KMS-11 (cell line): ENCODE measurements around the gene TCP1.
"Not testable (repeated sequence)": the region's sequence is repeated elsewhere in the genome, so short reads cannot be mapped to it uniquely, and the experiment has no call there.

Source experiments
- H2AFZ ChIP-seq: fragments of 200-600 bp; sonication (generic); 2 replicates; pipeline ENCODE4 v1.6.1; 2016; ENCODE audit warnings: antibody characterized with exemption, mixed run types, low read depth
- H3K27ac ChIP-seq: fragments of 200-600 bp; sonication (generic); 2 replicates; pipeline ENCODE4 v1.6.1; 2016; ENCODE audit warnings: mild to moderate bottlenecking, mixed run types
- H3K27me3 ChIP-seq: fragments of 200-600 bp; sonication (generic); 2 replicates; pipeline ENCODE4 v1.6.1; 2017; ENCODE audit warnings: mild to moderate bottlenecking, low read depth, mixed run types, moderate library complexity; ENCODE audit not compliant: insufficient read depth
- H3K36me3 ChIP-seq: fragments of 200-600 bp; sonication (generic); 2 replicates; pipeline ENCODE4 v1.6.1; 2017; ENCODE audit warnings: mild to moderate bottlenecking, mixed run types; ENCODE audit not compliant: insufficient read depth
- H3K4me1 ChIP-seq: fragments of 200-600 bp; sonication (generic); 2 replicates; pipeline ENCODE4 v1.6.1; 2016; ENCODE audit warnings: mild to moderate bottlenecking, low read depth, mixed run types; ENCODE audit not compliant: poor library complexity, severe bottlenecking
- H3K4me2 ChIP-seq: fragments of 200-600 bp; sonication (generic); 2 replicates; pipeline ENCODE4 v1.7.0; 2016; ENCODE audit warnings: mild to moderate bottlenecking, mixed run types
- H3K4me3 ChIP-seq: fragments of 200-600 bp; sonication (generic); IDR thresholded peaks from 2 replicates; pipeline ENCODE4 v1.6.1; 2017; ENCODE audit warnings: low read depth, low read length, mixed read lengths; ENCODE audit not compliant: insufficient read depth
- H3K79me2 ChIP-seq: fragments of 200-600 bp; sonication (generic); 2 replicates; pipeline ENCODE4 v1.6.1; 2016; ENCODE audit warnings: low read depth, mixed run types; ENCODE audit not compliant: insufficient read depth
- H3K9ac ChIP-seq: fragments of 200-600 bp; sonication (generic); 2 replicates; pipeline ENCODE4 v1.6.1; 2016; ENCODE audit warnings: mild to moderate bottlenecking, mixed run types
- H4K20me1 ChIP-seq: fragments of 200-600 bp; sonication (generic); 2 replicates; pipeline ENCODE4 v1.6.1; 2016; ENCODE audit warnings: mild to moderate bottlenecking, mixed run types; ENCODE audit not compliant: insufficient read depth
- CTCF ChIP-seq: fragments of 200-600 bp; sonication (generic); conservative IDR thresholded peaks from 2 replicates; pipeline ENCODE4 v1.6.1; 2017; ENCODE audit warnings: low read depth, mild to moderate bottlenecking, antibody characterized with exemption, low read length, moderate library complexity, mixed read lengths

Gene TCP1

GRCh38 chr6:159826004-159826403 is 36.6 kb upstream of the TCP1 start:
- no peaks in the 10 kb centered on the region for H3K27me3 ChIP-seq
- H3K9ac ChIP-seq = no peak overlapping the region
- H3K4me1 ChIP-seq = no peaks in the 10 kb centered on the region
- no peak overlapping the region for H3K4me3 ChIP-seq
- no peak for TF ChIP-seq CTCF
- H4K20me1 ChIP-seq = no peaks in the 10 kb centered on the region
- no peaks in the 10 kb centered on the region for H3K79me2 ChIP-seq
- no peaks in the 10 kb centered on the region for H3K36me3 ChIP-seq
- no peak overlapping the region for H3K27ac ChIP-seq
- H2AFZ ChIP-seq = no peak overlapping the region
- no peak overlapping the region for H3K4me2 ChIP-seq

- not testable (repeated sequence) for H4K20me1 ChIP-seq, H3K36me3 ChIP-seq, H3K79me2 ChIP-seq, H3K4me2 ChIP-seq, H3K4me1 ChIP-seq, H2AFZ ChIP-seq, H3K9ac ChIP-seq, H3K4me3 ChIP-seq, H3K27me3 ChIP-seq, H3K27ac ChIP-seq
Measured at GRCh38 chr6:159824690-159825089, 35.3 kb upstream of the TCP1 start.

GRCh38 chr6:159823953-159824352 is 34.6 kb upstream of the TCP1 start:
- H3K27ac ChIP-seq = no peak overlapping the region
- no peak for TF ChIP-seq CTCF
- no peaks in the 10 kb centered on the region for H3K27me3 ChIP-seq
- H4K20me1 ChIP-seq = no peaks in the 10 kb centered on the region
- no peak overlapping the region for H3K4me2 ChIP-seq
- H3K9ac ChIP-seq = no peak overlapping the region
- H3K4me3 ChIP-seq = no peak overlapping the region
- no peaks in the 10 kb centered on the region for H3K4me1 ChIP-seq
- no peaks in the 10 kb centered on the region for H3K36me3 ChIP-seq
- H2AFZ ChIP-seq = no peak overlapping the region
- H3K79me2 ChIP-seq = no peaks in the 10 kb centered on the region

- H3K27me3 ChIP-seq = no peaks in the 10 kb centered on the region
- no peak overlapping the region for H2AFZ ChIP-seq
- H3K27ac ChIP-seq = no peak overlapping the region
- no peaks in the 10 kb centered on the region for H3K79me2 ChIP-seq
- H3K4me2 ChIP-seq = no peak overlapping the region
- H3K9ac ChIP-seq = no peak overlapping the region
- TF ChIP-seq CTCF = no peak
- H4K20me1 ChIP-seq = no peaks in the 10 kb centered on the region
- H3K4me3 ChIP-seq = no peak overlapping the region
- no peaks in the 10 kb centered on the region for H3K36me3 ChIP-seq
- no peaks in the 10 kb centered on the region for H3K4me1 ChIP-seq
Measured at GRCh38 chr6:159821726-159822125, 32.3 kb upstream of the TCP1 start.

- no peak overlapping the region for H3K9ac ChIP-seq
- H3K79me2 ChIP-seq = no peaks in the 10 kb centered on the region
- no peak overlapping the region for H3K4me2 ChIP-seq
- H3K27me3 ChIP-seq = no peaks in the 10 kb centered on the region
- no peak overlapping the region for H3K4me3 ChIP-seq
- H3K27ac ChIP-seq = no peak overlapping the region
- no peaks in the 10 kb centered on the region for H3K4me1 ChIP-seq
- H3K36me3 ChIP-seq = no peaks in the 10 kb centered on the region
- H4K20me1 ChIP-seq = no peaks in the 10 kb centered on the region
- H2AFZ ChIP-seq = no peak overlapping the region
- TF ChIP-seq CTCF = no peak
Measured at GRCh38 chr6:159821122-159821521, 31.7 kb upstream of the TCP1 start.
